ENCODE results near the gene SMARCC1.
"Not testable (repeated sequence)": the region's sequence is repeated elsewhere in the genome, so short reads cannot be mapped to it uniquely, and the experiment has no call there.

The SMARCC1 gene

DNA sequence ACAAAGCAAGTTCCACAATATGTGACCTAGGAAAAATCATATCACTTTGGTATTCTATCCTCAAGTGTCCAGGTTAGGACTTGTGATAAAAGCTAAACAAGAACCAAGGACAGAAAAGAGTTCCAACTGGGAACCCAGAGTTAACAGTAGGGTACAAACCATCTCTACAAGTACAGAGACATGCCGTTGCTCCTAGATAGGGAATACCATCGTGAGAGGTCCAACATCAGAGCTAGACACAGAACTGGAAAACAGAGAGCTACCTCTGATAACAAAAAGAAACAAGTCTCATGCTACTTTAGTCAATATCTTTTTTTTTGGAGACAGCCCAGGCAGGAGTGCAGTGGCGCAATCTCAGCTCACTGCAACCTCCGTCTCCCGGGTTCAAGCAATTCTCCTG, 37.8 kb downstream of the SMARCC1 start:
- TF ChIP-seq, protein P1, sequence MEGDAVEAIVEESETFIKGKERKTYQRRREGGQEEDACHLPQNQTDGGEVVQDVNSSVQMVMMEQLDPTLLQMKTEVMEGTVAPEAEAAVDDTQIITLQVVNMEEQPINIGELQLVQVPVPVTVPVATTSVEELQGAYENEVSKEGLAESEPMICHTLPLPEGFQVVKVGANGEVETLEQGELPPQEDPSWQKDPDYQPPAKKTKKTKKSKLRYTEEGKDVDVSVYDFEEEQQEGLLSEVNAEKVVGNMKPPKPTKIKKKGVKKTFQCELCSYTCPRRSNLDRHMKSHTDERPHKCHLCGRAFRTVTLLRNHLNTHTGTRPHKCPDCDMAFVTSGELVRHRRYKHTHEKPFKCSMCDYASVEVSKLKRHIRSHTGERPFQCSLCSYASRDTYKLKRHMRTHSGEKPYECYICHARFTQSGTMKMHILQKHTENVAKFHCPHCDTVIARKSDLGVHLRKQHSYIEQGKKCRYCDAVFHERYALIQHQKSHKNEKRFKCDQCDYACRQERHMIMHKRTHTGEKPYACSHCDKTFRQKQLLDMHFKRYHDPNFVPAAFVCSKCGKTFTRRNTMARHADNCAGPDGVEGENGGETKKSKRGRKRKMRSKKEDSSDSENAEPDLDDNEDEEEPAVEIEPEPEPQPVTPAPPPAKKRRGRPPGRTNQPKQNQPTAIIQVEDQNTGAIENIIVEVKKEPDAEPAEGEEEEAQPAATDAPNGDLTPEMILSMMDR (IDR thresholded peaks at IDR 0.05; ENCODE audit: extremely low read depth, missing control alignments): no peak
- no peak for DNase-seq (ENCODE audit: low spot score)

DNA sequence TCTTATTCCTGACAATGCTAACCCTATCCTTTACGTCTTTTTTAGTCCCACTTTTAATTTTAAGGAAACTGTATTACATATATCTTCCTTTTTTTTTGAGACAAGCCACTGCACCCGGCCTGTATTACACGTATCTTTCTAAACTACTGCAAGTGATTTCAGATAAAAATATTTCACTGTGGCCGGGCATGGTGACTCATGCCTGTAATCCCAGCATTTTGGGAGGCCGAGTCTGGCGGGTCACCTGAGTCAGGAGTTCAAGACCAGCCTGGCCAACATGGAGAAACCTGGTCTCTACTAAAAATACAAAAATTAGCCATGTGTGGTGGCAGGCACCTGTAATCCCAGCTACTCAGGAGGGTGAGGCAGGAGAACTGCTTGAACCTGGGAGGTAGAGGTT, 38.3 kb downstream of the SMARCC1 start:
- not testable (repeated sequence) for DNase-seq (ENCODE audit: low spot score)

DNA sequence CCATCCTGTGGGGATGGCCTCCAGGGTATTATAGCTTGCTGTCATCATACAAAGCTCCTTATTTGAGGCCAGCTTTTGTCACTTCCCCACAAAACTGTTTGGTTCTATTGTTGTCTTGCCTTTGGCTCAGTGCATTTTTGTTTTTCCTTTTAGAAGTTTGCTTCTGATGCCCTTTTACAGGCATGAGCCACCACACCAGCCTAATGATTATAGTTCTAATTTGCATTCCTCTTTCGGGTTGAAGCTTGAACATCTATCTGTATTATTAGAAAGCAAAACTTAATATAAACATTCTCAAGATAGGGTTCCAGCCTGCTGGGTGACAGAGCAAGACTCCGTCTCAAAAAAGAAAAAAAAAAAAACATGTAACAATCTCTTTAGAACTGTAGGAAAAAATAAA, 39.8 kb downstream of the SMARCC1 start:
- TF ChIP-seq, protein P1 (IDR thresholded peaks at IDR 0.05; ENCODE audit: extremely low read depth, missing control alignments): no peak

DNA sequence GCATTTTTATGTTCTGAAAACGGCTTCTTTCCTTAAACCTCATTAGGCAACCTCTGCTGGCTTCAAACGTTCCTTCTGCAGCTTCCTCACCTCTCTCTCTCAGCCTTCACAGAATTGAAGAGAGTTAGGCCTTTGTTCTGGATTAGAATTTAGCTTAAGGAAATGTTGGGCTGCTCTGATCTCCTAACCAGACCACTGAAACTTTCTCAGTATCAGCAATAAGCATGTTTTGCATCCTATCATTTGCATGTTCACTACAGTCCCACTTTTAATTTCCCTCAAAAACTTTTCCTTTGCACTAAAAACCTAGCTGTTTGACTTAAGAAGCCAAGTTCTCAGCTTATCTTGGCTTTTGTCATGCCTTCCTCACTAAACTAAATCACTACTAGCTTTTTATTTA, 49.5 kb downstream of the SMARCC1 start:
- TF ChIP-seq, protein P1 (IDR thresholded peaks at IDR 0.05; ENCODE audit: extremely low read depth, missing control alignments): no peak
- DNase-seq (ENCODE audit: low spot score): no peak

More for the DNA sequence above, 39.8 kb downstream of the SMARCC1 start:
- peak; percentile 19 for DNase-seq (ENCODE audit: low spot score)

DNA sequence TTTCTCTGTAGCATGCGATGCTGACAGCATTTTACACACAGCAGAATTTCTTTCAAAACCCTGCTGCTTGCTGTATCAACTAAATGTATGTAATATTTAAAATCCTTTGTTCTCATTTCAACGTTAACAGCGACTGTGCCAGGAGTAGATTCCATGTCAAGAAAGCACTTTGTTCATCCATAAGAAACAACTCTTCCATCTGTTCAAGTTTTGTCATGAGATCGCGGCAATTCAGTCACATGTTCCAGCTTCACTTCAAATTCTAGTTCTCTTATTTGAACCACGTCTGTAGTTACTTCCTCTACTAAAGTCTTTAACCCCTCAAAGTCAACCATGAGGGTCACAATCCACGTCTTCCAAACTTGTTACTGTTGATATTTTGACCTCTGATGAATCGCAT, 50.6 kb downstream of the SMARCC1 start:
- DNase-seq (ENCODE audit: low spot score): no peak
- TF ChIP-seq, protein P1 (IDR thresholded peaks at IDR 0.05; ENCODE audit: extremely low read depth, missing control alignments): no peak

DNA sequence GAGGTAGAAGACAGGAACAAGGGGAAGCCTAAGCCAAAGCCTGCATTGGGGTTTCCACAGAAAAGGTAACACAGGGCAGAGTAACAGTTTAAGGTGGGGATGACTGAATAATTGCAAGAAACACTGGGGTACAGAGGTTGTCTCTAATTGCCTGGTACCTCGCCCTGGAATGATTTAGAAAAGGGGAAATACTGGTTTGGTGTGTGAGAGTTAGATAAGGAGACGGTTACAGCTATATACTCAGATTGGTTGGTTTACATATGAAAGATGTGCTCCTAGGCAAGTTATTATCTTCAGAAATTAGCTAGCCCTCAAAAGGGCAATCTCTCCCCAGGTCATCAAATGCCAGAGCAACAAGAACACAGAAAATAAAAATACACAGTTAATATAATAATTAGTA, 58.8 kb downstream of the SMARCC1 start:
- no peak for DNase-seq (ENCODE audit: low spot score)
- TF ChIP-seq, protein P1 (IDR thresholded peaks at IDR 0.05; ENCODE audit: extremely low read depth, missing control alignments): no peak

DNA sequence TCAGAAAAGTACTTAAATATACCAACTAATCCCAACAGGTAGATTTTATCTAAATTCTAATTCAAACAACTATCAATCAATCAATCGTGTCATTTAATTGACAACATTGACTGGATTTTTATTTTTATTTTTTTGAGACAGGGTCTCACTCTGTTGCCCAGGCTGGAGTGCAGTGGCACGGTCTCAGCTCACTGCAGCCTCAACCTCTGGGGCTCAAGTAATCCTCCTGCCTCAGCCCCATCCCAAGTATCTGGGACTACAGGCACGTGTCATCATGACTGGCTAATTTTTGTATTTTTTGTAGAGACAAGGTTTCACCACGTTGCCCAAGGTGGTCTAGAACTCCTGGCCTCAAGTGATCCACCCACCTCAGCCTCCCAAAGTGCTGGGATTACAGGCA, 64.2 kb downstream of the SMARCC1 start:
- DNase-seq (ENCODE audit: low spot score): not testable (repeated sequence)

DNA sequence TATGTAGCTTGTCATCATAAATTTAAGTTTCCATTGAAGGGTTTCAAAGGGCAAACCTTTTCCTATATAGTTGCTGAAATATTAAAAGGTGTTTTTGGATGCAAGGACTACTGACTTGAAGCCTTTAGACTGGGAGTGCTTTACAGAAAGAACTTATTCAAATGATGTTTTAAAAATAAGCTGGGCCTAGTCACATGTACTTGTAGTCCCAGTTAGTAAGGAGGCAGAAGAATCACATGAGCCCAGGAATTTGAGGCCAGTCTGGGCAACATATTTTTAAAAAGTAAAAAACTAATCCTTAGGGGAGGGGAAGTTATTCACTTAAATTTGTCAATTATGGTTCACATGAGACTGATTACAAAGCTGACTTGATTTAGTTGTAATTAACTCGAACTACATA, 65.0 kb downstream of the SMARCC1 start:
- TF ChIP-seq, protein P1 (IDR thresholded peaks at IDR 0.05; ENCODE audit: extremely low read depth, missing control alignments): no peak
- no peak for DNase-seq (ENCODE audit: low spot score)

DNA sequence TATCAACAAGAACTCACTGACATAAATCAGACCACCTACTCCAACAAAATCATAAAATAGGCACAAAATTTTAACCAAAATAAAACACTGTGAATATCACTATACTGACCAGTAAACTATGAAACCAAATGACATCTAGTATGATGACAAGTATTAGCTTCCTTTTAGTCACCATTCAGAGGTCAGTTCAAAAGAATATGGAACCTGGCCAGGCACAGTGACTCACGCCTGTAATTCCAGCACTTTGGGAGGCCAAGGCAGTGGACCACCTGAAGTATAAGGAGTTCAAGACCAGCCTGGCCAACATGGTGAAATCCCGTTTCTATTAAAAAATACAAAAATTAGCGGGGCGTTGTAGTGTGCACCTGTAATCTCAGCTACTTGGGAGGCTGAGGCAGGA, 65.8 kb downstream of the SMARCC1 start:
- TF ChIP-seq, protein P1 (IDR thresholded peaks at IDR 0.05; ENCODE audit: extremely low read depth, missing control alignments): no peak
- no peak for DNase-seq (ENCODE audit: low spot score)

Data from GM20000 (cell line).